Measurements from ENCODE around the gene B4GAT1.
"Not testable (repeated sequence)": the region's sequence is repeated elsewhere in the genome, so short reads cannot be mapped to it uniquely, and the experiment has no call there.

The B4GAT1 gene

GRCh38 chr11:66360406-66361073, 13.1 kb upstream of the B4GAT1 start:
- no peak for DNase-seq (ENCODE audit: low read depth in 2 of 2)
- H3K4me3 ChIP-seq (replicated peaks in 1 of 2; ENCODE audit: low read depth in 2 of 2, low read length in 2 of 2): no peak overlapping the region
- TF ChIP-seq CTCF (IDR thresholded peaks at IDR 0.05; ENCODE audit: low read depth, low read length): no peak

- no peak overlapping the region for H3K4me3 ChIP-seq (replicated peaks in 1 of 2; ENCODE audit: low read depth in 2 of 2, low read length in 2 of 2)
- no peak for TF ChIP-seq CTCF (IDR thresholded peaks at IDR 0.05; ENCODE audit: low read depth, low read length)
- DNase-seq (ENCODE audit: low read depth in 2 of 2): no peak
These were observed 12.2 kb upstream of the B4GAT1 start for GRCh38 chr11:66359662-66360087.

GRCh38 chr11:66350560-66351235, 3.3 kb upstream of the B4GAT1 start:
- not testable (repeated sequence) for DNase-seq (ENCODE audit: low read depth in 2 of 2); H3K4me3 ChIP-seq (replicated peaks in 1 of 2; ENCODE audit: low read depth in 2 of 2, low read length in 2 of 2)

- DNase-seq (ENCODE audit: low read depth in 2 of 2): no peak
- no peak overlapping the region for H3K4me3 ChIP-seq (replicated peaks in 1 of 2; ENCODE audit: low read depth in 2 of 2, low read length in 2 of 2)
- TF ChIP-seq CTCF (IDR thresholded peaks at IDR 0.05; ENCODE audit: low read depth, low read length): no peak
These were observed 1.6 kb upstream of the B4GAT1 start for GRCh38 chr11:66349084-66349386.

- TF ChIP-seq CTCF (IDR thresholded peaks at IDR 0.05; ENCODE audit: low read depth, low read length): no peak
- peak overlapping the region; percentile 90 to 91 for H3K4me3 ChIP-seq (replicated peaks in 1 of 2; ENCODE audit: low read depth in 2 of 2, low read length in 2 of 2)
- no peak for DNase-seq (ENCODE audit: low read depth in 2 of 2)
These were observed 679 bp downstream of the B4GAT1 start for GRCh38 chr11:66346476-66347424.

GRCh38 chr11:66345316-66345649, 2.1 kb downstream of the B4GAT1 start:
- TF ChIP-seq CTCF (IDR thresholded peaks at IDR 0.05; ENCODE audit: low read depth, low read length): no peak
- peak overlapping the region; percentile 94 to 97 for H3K4me3 ChIP-seq (replicated peaks in 1 of 2; ENCODE audit: low read depth in 2 of 2, low read length in 2 of 2)
- DNase-seq (ENCODE audit: low read depth in 2 of 2): no peak

Measured in cardiac fibroblast (primary cell).